GM23338 (cell line): ENCODE data around the gene PPIL1. TPM values are rescaled to one million over a fixed set of nuclear protein-coding genes. Genes with fewer than 3 reads are reported as not detected.

Experiments used
- ATAC-seq: fragments of 200-7000 bp; cut with Tn5 transposase; 3 replicates; pipeline ENCODE4 v1.9.1; 2020
- DNase-seq: peaks from one replicate; pipeline ENCODE4 v3.0.0-alpha.2; 2015; ENCODE audit warnings: low spot score
- H2AFZ ChIP-seq: fragments of 200-600 bp; sonication (generic); 2 replicates; pipeline ENCODE4 v1.8.0; 2016; ENCODE audit warnings: antibody characterized with exemption, mild to moderate bottlenecking, moderate library complexity
- H3F3A ChIP-seq: fragments of 200-600 bp; sonication (generic); replicated peaks from 2 replicates; pipeline ENCODE4 v1.8.0; 2017; ENCODE audit warnings: antibody characterized with exemption, mixed run types, low read depth
- H3K27ac ChIP-seq: fragments of 200-600 bp; sonication (generic); 2 replicates; pipeline ENCODE4 v1.6.1; 2016; ENCODE audit warnings: low read depth
- H3K27me3 ChIP-seq: fragments of 200-600 bp; sonication (generic); 2 replicates; pipeline ENCODE4 v1.8.0; 2016; ENCODE audit warnings: mild to moderate bottlenecking, mixed run types, moderate library complexity; ENCODE audit not compliant: insufficient read depth
- H3K36me3 ChIP-seq: fragments of 200-600 bp; sonication (generic); 2 replicates; pipeline ENCODE4 v1.8.0; 2016; ENCODE audit warnings: mild to moderate bottlenecking; ENCODE audit not compliant: insufficient read depth
- H3K4me1 ChIP-seq: fragments of 200-600 bp; sonication (generic); 2 replicates; pipeline ENCODE4 v1.8.0; 2016; ENCODE audit warnings: mild to moderate bottlenecking, moderate library complexity; ENCODE audit not compliant: insufficient read depth
- H3K4me2 ChIP-seq: fragments of 200-600 bp; sonication (generic); 2 replicates; pipeline ENCODE4 v1.7.1; 2017; ENCODE audit warnings: mixed run types
- H3K4me3 ChIP-seq: fragments of 200-600 bp; sonication (generic); 2 replicates; pipeline ENCODE4 v1.6.1; 2016; ENCODE audit warnings: mixed run types
- H3K79me2 ChIP-seq: fragments of 200-600 bp; sonication (generic); replicated peaks from 2 replicates; pipeline ENCODE4 v1.8.0; 2017; ENCODE audit warnings: mild to moderate bottlenecking; ENCODE audit not compliant: insufficient read depth
- H3K9me2 ChIP-seq: fragments of 200-600 bp; sonication (generic); 2 replicates; pipeline ENCODE4 v1.8.0; 2017; ENCODE audit not compliant: insufficient read depth
- H4K20me1 ChIP-seq: fragments of 200-600 bp; sonication (generic); replicated peaks from 2 replicates; pipeline ENCODE4 v1.8.0; 2017; ENCODE audit warnings: mild to moderate bottlenecking; ENCODE audit not compliant: insufficient read depth
- H3K27ac Mint-ChIP-seq: 2 replicates; pipeline ENCODE4 v1.8.0; 2020; ENCODE audit warnings: inconsistent platforms, mild to moderate bottlenecking, moderate library complexity, mixed read lengths
- H3K27me3 Mint-ChIP-seq: 3 replicates; pipeline ENCODE4 v1.8.0; 2022; ENCODE audit warnings: low read depth, mild to moderate bottlenecking, moderate library complexity, mixed read lengths, inconsistent platforms; ENCODE audit not compliant: insufficient read depth, poor library complexity
- H3K36me3 Mint-ChIP-seq: 3 replicates; pipeline ENCODE4 v1.8.0; 2021; ENCODE audit warnings: low read depth, mild to moderate bottlenecking, inconsistent platforms, moderate library complexity, mixed read lengths
- H3K4me1 Mint-ChIP-seq: 3 replicates; pipeline ENCODE4 v1.8.0; 2020; ENCODE audit warnings: mild to moderate bottlenecking, inconsistent platforms, mixed read lengths
- H3K4me3 Mint-ChIP-seq: 3 replicates; pipeline ENCODE4 v1.8.0; 2021; ENCODE audit warnings: moderate library complexity, mild to moderate bottlenecking, inconsistent platforms, mixed read lengths
- H3K9me3 Mint-ChIP-seq: 3 replicates; pipeline ENCODE4 v1.8.0; 2020; ENCODE audit warnings: moderate library complexity, mild to moderate bottlenecking, inconsistent platforms, mixed read lengths
- CREB1 ChIP-seq: fragments of 250-450 bp; sonication (Bioruptor Pico); IDR thresholded peaks from 2 replicates; pipeline ENCODE4 v1.5.0; 2020; ENCODE audit warnings: low read depth, mild to moderate bottlenecking, moderate library complexity
- EZH2 ChIP-seq: fragments of 200-600 bp; sonication (generic); IDR thresholded peaks from one replicate; pipeline ENCODE4 v1.8.0; 2017; ENCODE audit warnings: antibody characterized with exemption, mild to moderate bottlenecking, low read depth; ENCODE audit not compliant: unreplicated experiment
- EZH2phosphoT487 ChIP-seq: fragments of 200-600 bp; sonication (generic); IDR thresholded peaks from one replicate; pipeline ENCODE4 v1.8.1; 2018; ENCODE audit warnings: antibody characterized with exemption; ENCODE audit not compliant: unreplicated experiment
- JUNB ChIP-seq: IDR thresholded peaks from one replicate; pipeline ENCODE4 v1.6.1; 2016; ENCODE audit warnings: antibody characterized with exemption; ENCODE audit not compliant: unreplicated experiment
- ZNF114 ChIP-seq: fragments of 250-450 bp; sonication (Bioruptor Pico); IDR thresholded peaks from 2 replicates; pipeline ENCODE4 v1.5.0; 2020; ENCODE audit warnings: mild to moderate bottlenecking, moderate library complexity
- polyA plus RNA-seq: library from polyadenylated mRNA; unstranded; fragments of >200 nt; fragmentation: Nextera tagmentation; extraction: Ambion mirVana; gene quantifications from 2 replicates; pipeline ENCODE4 v1.2.1, GENCODE V29; 2016
- total RNA-seq: library from RNA; depleted of rRNA; stranded (reverse); fragments of >200 nt; shearing (Covaris generic); gene quantifications from 2 replicates; pipeline ENCODE4 v1.2.3, GENCODE V29; 2014
- TF ChIP-seq, protein P1 (sequence below): IDR thresholded peaks from one replicate; pipeline ENCODE4 v1.6.1; 2018; ENCODE audit warnings: antibody characterized with exemption; ENCODE audit not compliant: unreplicated experiment
- TF ChIP-seq, protein P2 (sequence below), 2 experiments: fragments of 200-600 bp in 1 of 2; sonication (generic) in 1 of 2; conservative IDR thresholded peaks; 2 replicates each; pipeline versions ENCODE4 v1.5.1 to v1.6.1; 2016 to 2017; ENCODE audit warnings: antibody characterized with exemption in 2 of 2, low read depth in 2 of 2, mild to moderate bottlenecking in 2 of 2, moderate library complexity in 1 of 2
- TF ChIP-seq, protein P3 (sequence below): fragments of 250-450 bp; sonication (Bioruptor Pico); IDR thresholded peaks from 2 replicates; pipeline ENCODE4 v1.5.0; 2020; ENCODE audit warnings: mild to moderate bottlenecking, moderate library complexity

Gene PPIL1
- total and polyA plus RNA-seq, 2 experiments from 2014 or later, result 57.3 to 79.4 TPM

DNA sequence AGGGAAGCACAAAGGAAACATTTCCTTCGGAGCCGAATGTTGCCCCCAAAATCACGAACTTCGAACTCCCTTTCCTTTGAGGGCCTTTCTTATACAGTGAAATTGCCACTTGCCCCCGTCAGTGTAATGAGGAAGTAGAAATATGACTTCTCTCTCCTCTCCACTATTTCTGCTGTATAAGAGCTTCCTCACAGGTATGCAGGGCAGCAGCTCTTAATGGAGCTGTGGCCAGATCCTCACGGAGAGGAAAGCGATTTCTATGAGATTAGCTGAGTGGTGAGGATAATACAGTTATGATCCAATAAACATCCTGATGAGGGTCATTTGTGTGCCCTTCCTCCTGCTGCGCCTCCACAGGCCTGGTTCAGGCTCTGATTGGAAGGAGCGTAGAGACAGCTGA is 24.6 kb downstream of the PPIL1 start:
- H3K79me2 ChIP-seq, result no peaks in the 10 kb centered on the region
- Mint-ChIP-seq H3K27me3 (peaks cover 9% of the 10 kb centered on the region), H3K27ac (no peak overlapping the region), H3K36me3 (peaks cover 18% of the 10 kb centered on the region), H3K4me1 (peaks cover 32% of the 10 kb centered on the region), H3K4me3 (no peak overlapping the region), H3K9me3 (no peaks in the 10 kb centered on the region; the same call in 2 of the 3 replicates)
- peaks cover 18% of the 10 kb centered on the region for H3K4me1 ChIP-seq
- DNase-seq (no peak), ATAC-seq (no peak)
- H3F3A ChIP-seq, result peaks cover 22% of the 10 kb centered on the region
- no peak for TF ChIP-seq EZH2
- TF ChIP-seq JUNB, result no peak
- TF ChIP-seq, protein P1, sequence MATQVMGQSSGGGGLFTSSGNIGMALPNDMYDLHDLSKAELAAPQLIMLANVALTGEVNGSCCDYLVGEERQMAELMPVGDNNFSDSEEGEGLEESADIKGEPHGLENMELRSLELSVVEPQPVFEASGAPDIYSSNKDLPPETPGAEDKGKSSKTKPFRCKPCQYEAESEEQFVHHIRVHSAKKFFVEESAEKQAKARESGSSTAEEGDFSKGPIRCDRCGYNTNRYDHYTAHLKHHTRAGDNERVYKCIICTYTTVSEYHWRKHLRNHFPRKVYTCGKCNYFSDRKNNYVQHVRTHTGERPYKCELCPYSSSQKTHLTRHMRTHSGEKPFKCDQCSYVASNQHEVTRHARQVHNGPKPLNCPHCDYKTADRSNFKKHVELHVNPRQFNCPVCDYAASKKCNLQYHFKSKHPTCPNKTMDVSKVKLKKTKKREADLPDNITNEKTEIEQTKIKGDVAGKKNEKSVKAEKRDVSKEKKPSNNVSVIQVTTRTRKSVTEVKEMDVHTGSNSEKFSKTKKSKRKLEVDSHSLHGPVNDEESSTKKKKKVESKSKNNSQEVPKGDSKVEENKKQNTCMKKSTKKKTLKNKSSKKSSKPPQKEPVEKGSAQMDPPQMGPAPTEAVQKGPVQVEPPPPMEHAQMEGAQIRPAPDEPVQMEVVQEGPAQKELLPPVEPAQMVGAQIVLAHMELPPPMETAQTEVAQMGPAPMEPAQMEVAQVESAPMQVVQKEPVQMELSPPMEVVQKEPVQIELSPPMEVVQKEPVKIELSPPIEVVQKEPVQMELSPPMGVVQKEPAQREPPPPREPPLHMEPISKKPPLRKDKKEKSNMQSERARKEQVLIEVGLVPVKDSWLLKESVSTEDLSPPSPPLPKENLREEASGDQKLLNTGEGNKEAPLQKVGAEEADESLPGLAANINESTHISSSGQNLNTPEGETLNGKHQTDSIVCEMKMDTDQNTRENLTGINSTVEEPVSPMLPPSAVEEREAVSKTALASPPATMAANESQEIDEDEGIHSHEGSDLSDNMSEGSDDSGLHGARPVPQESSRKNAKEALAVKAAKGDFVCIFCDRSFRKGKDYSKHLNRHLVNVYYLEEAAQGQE, result no peak
- H3K9me2 ChIP-seq, result no peaks in the 10 kb centered on the region
- H3K27me3 ChIP-seq, result no peaks in the 10 kb centered on the region
- H3K27ac ChIP-seq, result no peak overlapping the region
- no peak overlapping the region for H3K4me3 ChIP-seq
- no peak overlapping the region for H2AFZ ChIP-seq
- H3K4me2 ChIP-seq, result no peak overlapping the region
- peaks cover 10% of the 10 kb centered on the region; the same call in 1 of the 2 replicates for H4K20me1 ChIP-seq
- 0 out of 2 replicates have a peak, but pooled peaks cover 8% of the 10 kb centered on the region for H3K36me3 ChIP-seq

DNA sequence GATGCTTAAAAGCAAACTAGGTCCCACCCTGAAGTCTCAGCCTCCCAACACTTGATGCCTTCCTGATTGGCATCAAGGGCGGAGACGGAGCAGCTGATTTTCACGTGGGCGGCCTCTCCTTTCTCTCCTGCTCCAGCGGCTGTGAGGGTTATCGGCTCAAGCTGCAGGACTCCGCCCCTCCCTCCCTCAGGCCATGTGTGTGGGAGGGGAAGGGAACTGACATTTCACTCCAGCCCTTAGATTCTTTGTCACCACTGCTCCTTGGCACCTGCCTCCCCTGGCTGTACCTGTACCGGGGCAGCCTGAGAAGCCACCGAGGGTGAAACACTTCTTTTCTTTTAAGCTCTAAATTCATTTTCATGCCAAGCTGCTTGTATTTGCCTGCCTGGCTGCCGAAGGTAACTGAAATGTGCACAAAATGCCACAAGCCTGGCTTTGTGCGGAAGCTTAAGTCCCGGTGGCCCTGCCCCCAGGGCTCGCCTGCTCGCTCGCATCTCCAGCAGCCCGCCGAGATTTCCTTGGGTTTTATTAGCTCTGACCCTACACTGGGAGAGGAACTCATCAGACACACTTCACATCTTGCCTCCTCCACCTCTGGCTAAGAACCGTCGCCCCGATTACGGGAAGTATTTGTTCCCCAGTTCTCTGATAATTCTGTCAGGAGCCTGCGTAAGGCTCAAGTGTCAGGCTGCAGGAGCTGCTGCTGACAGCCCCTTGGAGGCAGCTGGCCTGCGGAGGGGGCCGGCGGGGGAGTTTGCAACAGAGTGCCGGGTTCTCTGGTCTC is 25.8 kb downstream of the PPIL1 start:
- Histone ChIP-seq H3K36me3 (no peaks in the 10 kb centered on the region), H3K9me2 (no peaks in the 10 kb centered on the region), H3K27ac (no peak overlapping the region), H2AFZ (no peak overlapping the region), H3K27me3 (no peaks in the 10 kb centered on the region), H3K4me3 (peak overlapping the region; percentile 53), H3F3A (peaks cover 22% of the 10 kb centered on the region), H3K79me2 (no peaks in the 10 kb centered on the region), H4K20me1 (peaks cover 10% of the 10 kb centered on the region; the same call in 1 of the 2 replicates), H3K4me1 (peaks cover 18% of the 10 kb centered on the region), H3K4me2 (peak overlapping the region; percentile 83)
- H3K36me3 Mint-ChIP-seq, result peaks cover 8% of the 10 kb centered on the region
- ATAC-seq (peak; percentile 89), DNase-seq (peak; percentile 89)
- peaks cover 9% of the 10 kb centered on the region for H3K27me3 Mint-ChIP-seq
- peaks cover 37% of the 10 kb centered on the region for H3K4me1 Mint-ChIP-seq
- H3K9me3 Mint-ChIP-seq, result no peaks in the 10 kb centered on the region; the same call in 2 of the 3 replicates
- no peak overlapping the region for H3K27ac Mint-ChIP-seq
- H3K4me3 Mint-ChIP-seq, result peak overlapping the region; percentile 67
- TF ChIP-seq, protein P2, sequence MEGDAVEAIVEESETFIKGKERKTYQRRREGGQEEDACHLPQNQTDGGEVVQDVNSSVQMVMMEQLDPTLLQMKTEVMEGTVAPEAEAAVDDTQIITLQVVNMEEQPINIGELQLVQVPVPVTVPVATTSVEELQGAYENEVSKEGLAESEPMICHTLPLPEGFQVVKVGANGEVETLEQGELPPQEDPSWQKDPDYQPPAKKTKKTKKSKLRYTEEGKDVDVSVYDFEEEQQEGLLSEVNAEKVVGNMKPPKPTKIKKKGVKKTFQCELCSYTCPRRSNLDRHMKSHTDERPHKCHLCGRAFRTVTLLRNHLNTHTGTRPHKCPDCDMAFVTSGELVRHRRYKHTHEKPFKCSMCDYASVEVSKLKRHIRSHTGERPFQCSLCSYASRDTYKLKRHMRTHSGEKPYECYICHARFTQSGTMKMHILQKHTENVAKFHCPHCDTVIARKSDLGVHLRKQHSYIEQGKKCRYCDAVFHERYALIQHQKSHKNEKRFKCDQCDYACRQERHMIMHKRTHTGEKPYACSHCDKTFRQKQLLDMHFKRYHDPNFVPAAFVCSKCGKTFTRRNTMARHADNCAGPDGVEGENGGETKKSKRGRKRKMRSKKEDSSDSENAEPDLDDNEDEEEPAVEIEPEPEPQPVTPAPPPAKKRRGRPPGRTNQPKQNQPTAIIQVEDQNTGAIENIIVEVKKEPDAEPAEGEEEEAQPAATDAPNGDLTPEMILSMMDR (conservative IDR thresholded peaks at IDR 0.05; ENCODE audit: low read depth in 2 of 2), result no peak
- TF ChIP-seq CREB1 (CRISPR knock-in tag) (no peak), ZNF114 (no peak), EZH2phosphoT487 (no peak)
- TF ChIP-seq, protein P3, sequence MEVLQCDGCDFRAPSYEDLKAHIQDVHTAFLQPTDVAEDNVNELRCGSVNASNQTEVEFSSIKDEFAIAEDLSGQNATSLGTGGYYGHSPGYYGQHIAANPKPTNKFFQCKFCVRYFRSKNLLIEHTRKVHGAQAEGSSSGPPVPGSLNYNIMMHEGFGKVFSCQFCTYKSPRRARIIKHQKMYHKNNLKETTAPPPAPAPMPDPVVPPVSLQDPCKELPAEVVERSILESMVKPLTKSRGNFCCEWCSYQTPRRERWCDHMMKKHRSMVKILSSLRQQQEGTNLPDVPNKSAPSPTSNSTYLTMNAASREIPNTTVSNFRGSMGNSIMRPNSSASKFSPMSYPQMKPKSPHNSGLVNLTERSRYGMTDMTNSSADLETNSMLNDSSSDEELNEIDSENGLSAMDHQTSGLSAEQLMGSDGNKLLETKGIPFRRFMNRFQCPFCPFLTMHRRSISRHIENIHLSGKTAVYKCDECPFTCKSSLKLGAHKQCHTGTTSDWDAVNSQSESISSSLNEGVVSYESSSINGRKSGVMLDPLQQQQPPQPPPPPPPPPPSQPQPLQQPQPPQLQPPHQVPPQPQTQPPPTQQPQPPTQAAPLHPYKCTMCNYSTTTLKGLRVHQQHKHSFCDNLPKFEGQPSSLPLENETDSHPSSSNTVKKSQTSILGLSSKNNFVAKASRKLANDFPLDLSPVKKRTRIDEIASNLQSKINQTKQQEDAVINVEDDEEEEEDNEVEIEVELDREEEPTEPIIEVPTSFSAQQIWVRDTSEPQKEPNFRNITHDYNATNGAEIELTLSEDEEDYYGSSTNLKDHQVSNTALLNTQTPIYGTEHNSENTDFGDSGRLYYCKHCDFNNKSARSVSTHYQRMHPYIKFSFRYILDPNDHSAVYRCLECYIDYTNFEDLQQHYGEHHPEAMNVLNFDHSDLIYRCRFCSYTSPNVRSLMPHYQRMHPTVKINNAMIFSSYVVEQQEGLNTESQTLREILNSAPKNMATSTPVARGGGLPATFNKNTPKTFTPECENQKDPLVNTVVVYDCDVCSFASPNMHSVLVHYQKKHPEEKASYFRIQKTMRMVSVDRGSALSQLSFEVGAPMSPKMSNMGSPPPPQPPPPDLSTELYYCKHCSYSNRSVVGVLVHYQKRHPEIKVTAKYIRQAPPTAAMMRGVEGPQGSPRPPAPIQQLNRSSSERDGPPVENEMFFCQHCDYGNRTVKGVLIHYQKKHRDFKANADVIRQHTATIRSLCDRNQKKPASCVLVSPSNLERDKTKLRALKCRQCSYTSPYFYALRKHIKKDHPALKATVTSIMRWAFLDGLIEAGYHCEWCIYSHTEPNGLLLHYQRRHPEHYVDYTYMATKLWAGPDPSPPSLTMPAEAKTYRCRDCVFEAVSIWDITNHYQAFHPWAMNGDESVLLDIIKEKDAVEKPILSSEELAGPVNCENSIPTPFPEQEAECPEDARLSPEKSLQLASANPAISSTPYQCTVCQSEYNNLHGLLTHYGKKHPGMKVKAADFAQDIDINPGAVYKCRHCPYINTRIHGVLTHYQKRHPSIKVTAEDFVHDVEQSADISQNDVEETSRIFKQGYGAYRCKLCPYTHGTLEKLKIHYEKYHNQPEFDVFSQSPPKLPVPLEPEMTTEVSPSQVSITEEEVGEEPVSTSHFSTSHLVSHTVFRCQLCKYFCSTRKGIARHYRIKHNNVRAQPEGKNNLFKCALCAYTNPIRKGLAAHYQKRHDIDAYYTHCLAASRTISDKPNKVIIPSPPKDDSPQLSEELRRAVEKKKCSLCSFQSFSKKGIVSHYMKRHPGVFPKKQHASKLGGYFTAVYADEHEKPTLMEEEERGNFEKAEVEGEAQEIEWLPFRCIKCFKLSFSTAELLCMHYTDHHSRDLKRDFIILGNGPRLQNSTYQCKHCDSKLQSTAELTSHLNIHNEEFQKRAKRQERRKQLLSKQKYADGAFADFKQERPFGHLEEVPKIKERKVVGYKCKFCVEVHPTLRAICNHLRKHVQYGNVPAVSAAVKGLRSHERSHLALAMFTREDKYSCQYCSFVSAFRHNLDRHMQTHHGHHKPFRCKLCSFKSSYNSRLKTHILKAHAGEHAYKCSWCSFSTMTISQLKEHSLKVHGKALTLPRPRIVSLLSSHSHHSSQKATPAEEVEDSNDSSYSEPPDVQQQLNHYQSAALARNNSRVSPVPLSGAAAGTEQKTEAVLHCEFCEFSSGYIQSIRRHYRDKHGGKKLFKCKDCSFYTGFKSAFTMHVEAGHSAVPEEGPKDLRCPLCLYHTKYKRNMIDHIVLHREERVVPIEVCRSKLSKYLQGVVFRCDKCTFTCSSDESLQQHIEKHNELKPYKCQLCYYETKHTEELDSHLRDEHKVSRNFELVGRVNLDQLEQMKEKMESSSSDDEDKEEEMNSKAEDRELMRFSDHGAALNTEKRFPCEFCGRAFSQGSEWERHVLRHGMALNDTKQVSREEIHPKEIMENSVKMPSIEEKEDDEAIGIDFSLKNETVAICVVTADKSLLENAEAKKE (CRISPR knock-in tag), result no peak
